HTERT RPE-1 (cell line): ENCODE results near the gene ENHO.

Experiments used
- in situ Hi-C: fragments of 300-500 bp; cut with MboI; formaldehyde crosslinking; loops from 4 replicates; pipeline ENCODE4 v1.14.3; 2020; ENCODE audit warnings: low sequenced_read_pairs

The ENHO gene

DNA sequence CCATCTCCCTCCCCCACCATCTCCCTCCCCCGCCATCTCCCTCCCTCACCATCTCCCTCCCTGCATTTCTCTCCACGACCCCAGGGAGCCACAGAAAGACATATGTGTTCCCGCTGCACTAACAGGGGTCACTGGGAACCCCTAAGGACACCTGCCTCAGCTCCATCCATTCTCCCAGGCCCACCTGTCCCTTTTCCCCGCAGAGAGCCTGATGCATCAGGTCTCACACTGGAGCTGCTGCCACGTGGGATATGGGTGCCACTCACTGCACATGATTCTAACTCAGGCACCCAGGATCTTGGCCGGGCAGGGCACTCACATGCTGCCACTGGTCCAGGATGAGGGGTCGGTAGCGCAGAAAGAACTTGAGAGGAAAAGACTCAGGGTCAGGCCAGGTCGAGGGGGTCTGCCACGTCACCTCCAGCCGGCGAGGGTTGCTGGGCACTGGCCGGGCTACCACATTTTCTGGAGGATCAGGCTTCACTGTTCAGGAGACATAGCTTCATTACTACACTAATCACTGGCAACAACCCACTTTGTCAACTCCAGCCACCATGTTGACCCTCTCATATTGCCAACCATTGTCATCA, 33.2 kb upstream of the ENHO start:
- in situ Hi-C loops = no loop called here

- in situ Hi-C loops = no loop called here
Observed at GRCh38 chr9:34555500-34555899, 32.7 kb upstream of the ENHO start.

DNA sequence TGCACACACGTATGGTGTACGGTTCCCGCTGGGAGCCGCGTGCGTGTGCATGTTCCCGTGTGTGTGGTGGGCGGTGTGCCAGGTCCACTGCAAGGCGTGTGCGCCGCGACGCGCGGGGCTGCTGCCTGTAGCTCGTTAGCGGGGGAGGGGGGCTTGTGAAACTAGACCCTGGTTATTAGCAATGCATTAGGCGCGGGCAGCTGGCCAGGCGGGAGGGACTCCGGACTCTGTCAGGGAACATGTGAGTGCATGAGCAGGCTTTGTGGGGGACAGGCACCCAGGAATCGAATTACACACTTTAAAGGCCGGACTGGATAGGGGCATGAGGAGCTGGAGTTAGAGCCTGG, 32.2 kb upstream of the ENHO start:
- in situ Hi-C loops = no loop called here

DNA sequence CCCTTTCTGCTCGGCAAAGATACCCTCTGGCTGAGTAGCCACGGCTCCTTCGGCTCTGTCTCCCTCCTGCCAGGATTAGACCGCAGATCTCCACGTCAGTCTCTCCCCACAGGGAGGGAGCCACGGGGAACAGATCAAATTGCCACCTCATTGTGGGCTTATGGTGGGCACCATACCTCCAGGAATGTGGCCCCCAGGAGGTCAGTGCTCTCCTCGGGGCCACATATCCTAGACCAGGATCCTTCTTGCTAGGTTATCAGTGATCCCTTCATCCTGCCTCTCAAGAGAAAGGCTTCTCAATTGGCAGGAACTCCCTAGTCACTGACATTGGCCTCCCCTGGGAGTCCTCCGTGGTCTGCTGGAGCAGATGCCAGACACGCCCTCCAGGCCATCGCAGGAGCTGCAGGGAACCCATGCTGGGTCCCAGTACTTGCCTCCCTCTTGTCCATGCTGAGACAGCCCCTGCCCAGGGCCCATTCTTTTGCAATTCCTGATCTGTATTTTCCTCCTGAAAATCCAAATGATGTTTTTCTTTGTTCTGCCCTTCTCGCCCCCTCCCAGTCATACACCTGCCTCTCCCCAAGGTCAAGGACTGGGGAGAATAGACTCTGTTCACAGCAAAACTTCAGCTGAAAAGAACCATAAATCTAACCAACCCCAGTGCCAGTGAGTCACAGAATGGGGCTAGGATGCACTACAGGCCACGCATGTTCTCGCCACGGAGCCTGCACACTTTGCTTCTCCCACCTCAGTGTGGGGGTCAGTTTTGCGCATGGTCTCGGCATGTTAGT, 31.6 kb upstream of the ENHO start:
- in situ Hi-C loops = no loop called here

DNA sequence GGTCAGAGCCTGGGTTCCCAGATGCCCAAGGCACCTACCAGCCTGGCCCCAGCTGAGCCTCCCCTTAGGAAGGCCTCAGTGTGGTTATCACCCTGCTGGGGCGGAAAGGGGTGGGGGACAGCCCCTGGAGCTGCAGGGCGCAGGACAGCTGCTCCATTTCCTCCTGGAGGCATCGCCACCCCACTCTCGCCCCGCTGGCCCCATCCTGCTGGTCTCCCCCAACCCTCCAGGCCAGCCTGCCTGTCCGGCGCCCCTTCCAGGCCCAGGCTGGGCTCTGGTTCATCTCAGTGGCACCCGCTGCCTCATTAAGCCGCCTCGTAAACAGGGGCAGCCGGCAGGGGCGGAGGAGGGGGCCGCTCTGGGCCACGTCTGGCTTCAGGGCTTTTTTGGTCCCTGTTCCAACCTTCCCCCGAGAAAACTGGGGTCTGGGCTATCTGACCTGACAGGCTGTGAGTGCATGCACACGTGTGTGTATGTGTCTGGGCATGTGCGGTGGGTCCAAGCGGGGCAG, 30.8 kb upstream of the ENHO start:
- in situ Hi-C loops = no loop called here

- in situ Hi-C loops = no loop called here
Observed at GRCh38 chr9:34552986-34553385, 30.2 kb upstream of the ENHO start.

DNA sequence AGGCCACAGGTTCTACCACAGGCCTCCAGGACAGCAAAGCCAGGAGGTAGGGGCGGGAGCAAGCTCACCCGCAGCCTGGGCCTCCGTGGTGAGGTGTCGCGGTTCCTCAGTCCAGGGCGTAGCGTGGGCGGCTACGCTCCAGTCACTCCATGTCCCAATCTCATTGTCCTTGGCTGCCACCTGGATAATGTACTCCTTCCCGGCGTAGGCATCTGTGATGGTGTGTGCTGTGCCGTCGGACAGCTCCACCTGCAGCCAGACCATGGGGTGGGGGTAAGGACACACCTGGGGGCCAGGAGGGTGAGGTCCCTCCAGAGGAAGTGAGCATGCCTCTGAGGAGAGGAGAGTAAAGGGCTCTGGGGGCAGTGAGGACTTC, 29.8 kb upstream of the ENHO start:
- in situ Hi-C loops = no loop called here

GRCh38 chr9:34551751-34552605, 29.2 kb upstream of the ENHO start:
- in situ Hi-C loops = no loop called here

DNA sequence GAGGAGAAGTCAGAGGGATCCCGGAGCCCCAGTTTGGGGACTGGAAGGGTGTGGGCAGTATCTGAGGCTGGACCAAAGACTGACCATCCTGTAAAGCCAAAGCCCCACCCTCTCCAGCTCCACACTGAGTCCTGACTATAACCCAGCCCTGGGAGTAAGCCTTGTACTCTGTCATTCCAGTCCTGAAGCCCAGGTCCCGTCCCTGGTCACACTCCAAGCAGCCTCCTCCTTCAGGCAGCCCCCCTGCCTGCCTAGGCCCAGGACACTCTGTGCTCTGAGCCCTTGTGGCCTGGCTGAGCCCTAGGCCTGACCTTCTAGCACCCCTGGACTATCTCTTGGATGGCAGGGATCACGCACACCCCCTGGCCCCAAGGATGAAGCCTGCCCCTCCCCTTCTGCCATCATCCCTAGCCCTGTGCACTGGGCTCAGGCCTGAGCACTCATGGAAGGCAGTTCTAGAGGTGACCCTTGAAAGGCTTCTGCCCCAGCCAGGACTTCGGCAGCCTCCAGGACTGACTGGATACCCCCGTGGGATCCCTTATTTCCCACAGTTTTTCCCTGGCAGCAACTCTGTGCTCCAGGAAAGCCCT, 28.0 kb upstream of the ENHO start:
- in situ Hi-C loops = no loop called here

- in situ Hi-C loops = no loop called here
Observed at GRCh38 chr9:34550016-34550680, 27.4 kb upstream of the ENHO start.

GRCh38 chr9:34549407-34549732, 26.6 kb upstream of the ENHO start:
- in situ Hi-C loops = no loop called here

GRCh38 chr9:34547960-34548611, 25.3 kb upstream of the ENHO start:
- in situ Hi-C loops = no loop called here

DNA sequence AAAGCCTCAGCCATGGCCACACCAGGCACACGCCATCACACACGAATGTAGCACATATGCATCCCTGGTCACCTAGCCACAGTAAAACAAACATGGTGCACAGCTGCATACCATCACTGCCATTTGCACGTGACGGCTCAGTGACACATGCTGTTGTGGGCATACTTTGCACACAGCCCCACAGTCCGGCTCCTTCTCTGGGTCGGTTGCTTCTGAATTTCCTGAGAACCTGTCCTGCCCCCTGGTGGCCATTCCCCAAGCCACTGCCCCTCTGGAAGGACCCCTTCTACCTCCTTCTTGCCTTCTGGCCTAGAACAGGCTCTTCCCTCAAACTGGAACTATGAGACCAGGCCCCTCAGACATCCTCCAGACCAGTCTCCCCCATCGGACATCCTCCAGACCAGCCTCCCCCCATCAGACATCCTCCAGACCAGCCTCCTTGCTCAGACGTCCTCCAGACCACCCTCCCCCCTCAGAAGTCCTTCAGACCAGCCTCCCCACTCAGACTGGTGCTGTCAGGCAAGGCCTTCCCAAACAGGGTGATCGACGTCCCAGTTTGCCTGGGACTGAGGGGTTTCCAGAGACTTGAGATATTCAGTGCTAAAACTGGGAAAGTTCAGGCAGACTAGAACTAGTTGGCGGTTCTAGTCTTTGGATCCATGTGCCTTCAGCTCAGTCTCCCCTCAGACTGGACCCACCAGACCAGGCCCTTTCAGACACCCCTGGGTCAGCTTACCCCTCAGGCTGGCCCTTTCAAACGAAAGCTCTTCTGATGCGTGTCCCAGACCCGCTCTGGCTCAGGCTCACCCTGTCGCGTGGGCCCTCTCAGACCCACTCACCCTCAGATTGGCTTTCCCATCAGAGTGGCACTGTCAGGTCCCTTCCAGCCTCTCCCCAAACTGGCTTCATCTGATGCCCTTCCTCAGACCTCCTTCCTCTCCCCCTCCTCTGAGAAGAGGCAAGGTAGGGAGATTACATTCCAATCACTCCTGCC, 24.3 kb upstream of the ENHO start:
- in situ Hi-C loops = no loop called here

DNA sequence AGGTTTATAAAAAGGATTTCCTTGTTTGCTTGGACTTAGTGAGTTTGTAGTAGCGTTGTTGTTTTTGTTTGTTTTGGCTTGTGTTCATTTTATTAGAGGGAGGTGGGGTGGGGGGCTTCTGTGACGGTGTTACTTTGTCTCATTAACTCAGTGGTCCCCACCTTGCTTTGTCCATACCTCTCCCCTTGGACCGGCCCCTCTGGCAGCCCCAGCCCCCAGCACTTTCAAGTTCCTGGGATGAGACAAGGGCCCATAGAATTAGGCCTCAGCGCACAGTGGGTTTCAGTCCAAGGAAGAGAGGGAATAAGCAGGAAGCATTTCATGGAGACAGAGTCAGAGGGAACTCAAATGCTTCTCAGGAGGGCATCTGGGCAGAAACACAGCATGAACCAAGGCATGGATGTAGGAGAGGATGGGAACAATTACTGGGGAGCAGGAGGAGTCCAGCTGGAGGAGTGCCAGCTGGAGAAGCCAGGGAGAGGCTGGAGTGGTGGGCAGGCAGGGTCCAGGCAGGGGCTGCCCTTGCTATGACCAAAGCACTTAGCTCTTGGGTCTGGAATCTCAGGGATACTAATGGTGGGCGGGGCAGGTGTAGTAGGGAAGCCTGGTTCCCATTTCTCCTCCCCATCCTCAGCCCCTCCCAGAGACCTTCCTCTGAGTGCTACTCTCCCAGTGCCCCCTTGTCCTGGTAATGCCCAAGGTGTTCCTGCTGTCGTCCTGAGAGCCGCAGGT, 23.5 kb upstream of the ENHO start:
- in situ Hi-C loops = no loop called here

DNA sequence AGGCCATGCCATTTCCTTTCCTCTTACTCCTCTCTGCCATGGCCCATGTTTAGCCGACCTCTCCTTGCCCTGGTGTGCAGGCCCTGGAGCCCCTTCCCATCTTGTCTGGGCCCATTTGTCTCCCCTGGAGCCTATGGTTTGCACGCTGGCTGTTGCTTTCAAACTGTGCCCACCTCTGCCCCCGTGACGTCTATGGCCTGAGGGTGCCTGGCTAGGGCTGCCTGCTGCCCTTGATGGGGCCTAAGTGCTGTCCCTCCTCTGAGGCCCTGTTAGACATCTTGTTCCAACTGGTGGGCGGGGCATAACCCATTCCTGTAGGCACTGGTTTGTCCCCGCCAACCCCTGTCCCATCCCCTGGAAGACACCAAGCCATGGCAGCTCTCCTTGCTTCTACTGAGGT, 22.7 kb upstream of the ENHO start:
- in situ Hi-C loops = no loop called here

- in situ Hi-C loops = no loop called here
Observed at GRCh38 chr9:34544035-34544434, 21.2 kb upstream of the ENHO start.

DNA sequence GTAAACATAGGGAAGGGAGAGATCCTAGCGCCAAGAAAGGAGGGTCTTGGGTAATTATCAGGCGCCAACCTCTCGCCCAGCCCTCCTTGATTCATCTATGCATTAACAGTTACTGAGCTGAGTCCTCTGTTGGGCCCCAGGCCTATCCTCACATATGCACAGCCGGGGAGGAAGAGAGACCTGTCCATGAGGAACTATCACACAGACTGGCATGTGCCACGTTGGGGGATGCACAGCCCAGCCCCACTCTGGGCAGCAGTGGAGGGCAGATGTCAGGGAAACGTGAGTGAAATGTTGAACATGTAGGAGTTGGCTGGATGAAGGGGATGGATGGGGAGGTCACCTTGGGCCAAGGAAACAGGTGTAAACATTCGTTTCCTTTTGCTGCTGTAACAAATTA, 18.8 kb upstream of the ENHO start:
- in situ Hi-C loops = no loop called here

- in situ Hi-C loops = no loop called here
Observed at GRCh38 chr9:34540827-34541226, 18.0 kb upstream of the ENHO start.

- in situ Hi-C loops = no loop called here
Observed at GRCh38 chr9:34536685-34537084, 13.9 kb upstream of the ENHO start.
